ENCODE measurements around the gene ABHD16A.

DNA sequence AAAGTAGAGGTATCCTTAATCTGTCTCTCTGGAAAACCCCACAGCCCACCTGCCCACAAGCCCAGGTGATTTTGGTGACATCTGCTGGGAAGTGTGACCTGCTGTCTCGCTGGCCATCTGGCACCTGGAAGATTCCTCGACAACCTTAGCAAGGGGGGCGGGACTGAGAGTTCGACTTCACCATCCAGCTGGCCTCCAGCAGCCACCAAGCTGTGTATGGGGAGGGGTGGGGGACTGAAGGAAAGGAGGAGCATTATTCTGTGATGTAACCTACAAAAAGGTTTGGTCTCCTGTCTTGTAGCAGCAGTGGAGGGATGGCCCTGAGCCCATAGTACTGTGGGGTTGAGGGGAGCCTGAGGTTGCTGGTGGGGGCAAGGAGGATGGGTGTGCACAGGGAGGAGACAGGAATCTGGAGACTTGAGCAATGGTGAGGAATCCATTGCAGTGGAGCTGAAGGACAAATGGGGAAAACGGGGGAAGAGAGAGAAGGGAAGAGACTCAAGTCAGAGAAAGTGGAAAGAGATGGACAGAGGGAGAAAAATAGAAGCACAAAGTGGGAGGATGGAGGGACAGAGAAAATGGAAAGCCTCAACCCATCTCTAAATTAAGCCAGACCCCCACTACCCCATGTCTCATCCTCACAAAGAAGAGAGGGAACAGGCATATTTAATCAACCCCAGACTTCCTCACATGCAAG lies 7.5 kb upstream of the ABHD16A start:
- TF ChIP-seq POLR2AphosphoS5 (IDR thresholded peaks at IDR 0.05; ENCODE audit: insufficient read depth, low read depth, low read length) = no peak
- TF ChIP-seq, protein P1, sequence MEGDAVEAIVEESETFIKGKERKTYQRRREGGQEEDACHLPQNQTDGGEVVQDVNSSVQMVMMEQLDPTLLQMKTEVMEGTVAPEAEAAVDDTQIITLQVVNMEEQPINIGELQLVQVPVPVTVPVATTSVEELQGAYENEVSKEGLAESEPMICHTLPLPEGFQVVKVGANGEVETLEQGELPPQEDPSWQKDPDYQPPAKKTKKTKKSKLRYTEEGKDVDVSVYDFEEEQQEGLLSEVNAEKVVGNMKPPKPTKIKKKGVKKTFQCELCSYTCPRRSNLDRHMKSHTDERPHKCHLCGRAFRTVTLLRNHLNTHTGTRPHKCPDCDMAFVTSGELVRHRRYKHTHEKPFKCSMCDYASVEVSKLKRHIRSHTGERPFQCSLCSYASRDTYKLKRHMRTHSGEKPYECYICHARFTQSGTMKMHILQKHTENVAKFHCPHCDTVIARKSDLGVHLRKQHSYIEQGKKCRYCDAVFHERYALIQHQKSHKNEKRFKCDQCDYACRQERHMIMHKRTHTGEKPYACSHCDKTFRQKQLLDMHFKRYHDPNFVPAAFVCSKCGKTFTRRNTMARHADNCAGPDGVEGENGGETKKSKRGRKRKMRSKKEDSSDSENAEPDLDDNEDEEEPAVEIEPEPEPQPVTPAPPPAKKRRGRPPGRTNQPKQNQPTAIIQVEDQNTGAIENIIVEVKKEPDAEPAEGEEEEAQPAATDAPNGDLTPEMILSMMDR (IDR thresholded peaks at IDR 0.05; ENCODE audit: extremely low read depth in 1 of 2, insufficient read depth in 1 of 2, low read depth in 1 of 2, low read length in 2 of 2) = no peak
